Measurements from ENCODE around the gene GPR32. TPM values are rescaled to one million over a fixed set of nuclear protein-coding genes. Genes with fewer than 3 reads are reported as not detected.

The GPR32 gene
- polyA plus RNA-seq, 3 donors = not detected

GRCh38 chr19:50790922-50791467 is 20.7 kb downstream of the GPR32 start:
- WGBS (ENCODE audit: insufficient coverage) = 95% methylated on average over 6 of the region's 6 CpGs
- H3K36me3 ChIP-seq (replicated peaks in 1 of 2; ENCODE audit: control insufficient read depth in 1 of 2, insufficient read depth in 2 of 2, low read length in 2 of 2) = no peaks in the 10 kb centered on the region
- no peak for TF ChIP-seq CTCF (IDR thresholded peaks at IDR 0.05)
- H3K9ac ChIP-seq (ENCODE audit: insufficient read depth, low read length, poor library complexity, severe bottlenecking) = no peak overlapping the region
- no peaks in the 10 kb centered on the region for H3K27me3 ChIP-seq (ENCODE audit: control insufficient read depth in 2 of 2, insufficient read depth in 2 of 2, low read length in 2 of 2)
- H2AFZ ChIP-seq (ENCODE audit: insufficient read depth, low read depth, low read length, poor library complexity, severe bottlenecking) = no peak overlapping the region
- no peak overlapping the region for H3K4me3 ChIP-seq (replicated peaks in 1 of 3; ENCODE audit: low read depth in 2 of 3, low read length in 3 of 3)
- no peaks in the 10 kb centered on the region for H3K4me1 ChIP-seq (ENCODE audit: control insufficient read depth in 1 of 2, insufficient read depth in 2 of 2, low read length in 2 of 2)
- intact Hi-C loops (cut with micrococcal nuclease) = no loop called here
- Mint-ChIP-seq H3K27ac (peak overlapping the region in 1 of 7 donors; percentile 42), H3K4me3 (no peak overlapping the region), H3K9me3 (no peaks in the 10 kb centered on the region), H3K27me3 (ENCODE audit: low read depth in 3 of 3) (peaks cover 1 to 8% (median 4%) of the 10 kb centered on the region in 3 donors), H3K4me1 (peaks cover 2% of the 10 kb centered on the region), H3K36me3 (peaks cover 2 to 5% of the 10 kb centered on the region in 2 donors)
- H3K79me2 ChIP-seq (ENCODE audit: insufficient read depth, low read length) = no peaks in the 10 kb centered on the region
- DNase-seq = no peak
- no peak overlapping the region for H3K27ac ChIP-seq (ENCODE audit: low read depth in 1 of 2, low read length in 2 of 2)
- no peaks in the 10 kb centered on the region for H4K20me1 ChIP-seq (ENCODE audit: insufficient read depth, low read length)
- no peak overlapping the region for H3K4me2 ChIP-seq (replicated peaks; ENCODE audit: extremely low read depth, low read length, poor library complexity, severe bottlenecking)
- H3K9me3 ChIP-seq (replicated peaks in 1 of 2; ENCODE audit: control insufficient read depth in 1 of 2, insufficient read depth in 1 of 2, low read length in 2 of 2) = no peaks in the 10 kb centered on the region

DNA sequence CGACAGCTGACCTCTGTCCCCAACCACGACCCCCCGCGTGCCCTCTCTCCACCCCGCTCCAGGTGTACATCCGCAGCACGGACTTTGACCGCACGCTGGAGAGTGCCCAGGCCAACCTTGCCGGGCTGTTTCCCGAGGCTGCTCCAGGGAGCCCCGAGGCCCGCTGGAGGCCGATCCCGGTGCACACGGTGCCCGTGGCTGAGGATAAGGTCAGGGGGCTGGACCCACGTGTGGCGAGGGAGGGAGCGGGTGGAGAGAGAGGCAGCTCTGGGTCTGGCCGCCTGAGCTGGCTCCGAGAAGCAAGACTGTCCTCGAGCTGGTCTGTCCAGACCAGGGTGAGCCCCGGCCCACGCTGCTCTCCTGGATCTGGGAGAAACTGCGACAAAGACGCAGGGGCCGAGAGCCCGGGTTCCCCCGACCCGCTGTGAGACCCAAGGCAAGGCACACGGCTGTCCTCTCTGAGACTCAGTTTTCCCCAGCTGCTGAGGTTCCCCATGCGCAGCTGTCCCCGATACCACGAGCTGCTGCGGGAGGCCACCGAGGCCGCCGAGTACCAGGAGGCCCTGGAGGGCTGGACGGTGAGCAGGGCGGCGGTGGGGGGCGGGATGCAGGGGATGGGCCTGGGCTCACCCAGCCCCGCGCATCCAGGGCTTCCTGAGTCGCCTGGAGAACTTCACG is 21.5 kb downstream of the GPR32 start:
- H3K27ac Mint-ChIP-seq = no peak overlapping the region

More for the DNA sequence above, 21.5 kb downstream of the GPR32 start:
- Histone ChIP-seq H3K9ac (ENCODE audit: insufficient read depth, low read length, poor library complexity, severe bottlenecking) (no peak overlapping the region), H3K27me3 (ENCODE audit: control insufficient read depth in 2 of 2, insufficient read depth in 2 of 2, low read length in 2 of 2) (no peaks in the 10 kb centered on the region), H3K79me2 (ENCODE audit: insufficient read depth, low read length) (no peaks in the 10 kb centered on the region), H2AFZ (ENCODE audit: insufficient read depth, low read depth, low read length, poor library complexity, severe bottlenecking) (no peak overlapping the region), H3K4me1 (ENCODE audit: control insufficient read depth in 1 of 2, insufficient read depth in 2 of 2, low read length in 2 of 2) (no peaks in the 10 kb centered on the region), H3K4me3 (replicated peaks in 1 of 3; ENCODE audit: low read depth in 2 of 3, low read length in 3 of 3) (no peak overlapping the region), H4K20me1 (ENCODE audit: insufficient read depth, low read length) (no peaks in the 10 kb centered on the region), H3K9me3 (replicated peaks in 1 of 2; ENCODE audit: control insufficient read depth in 1 of 2, insufficient read depth in 1 of 2, low read length in 2 of 2) (no peaks in the 10 kb centered on the region), H3K36me3 (replicated peaks in 1 of 2; ENCODE audit: control insufficient read depth in 1 of 2, insufficient read depth in 2 of 2, low read length in 2 of 2) (no peaks in the 10 kb centered on the region), H3K4me2 (replicated peaks; ENCODE audit: extremely low read depth, low read length, poor library complexity, severe bottlenecking) (no peak overlapping the region), H3K27ac (ENCODE audit: low read depth in 1 of 2, low read length in 2 of 2) (no peak overlapping the region)
- peaks cover 2% of the 10 kb centered on the region for H3K4me1 Mint-ChIP-seq
- H3K9me3 Mint-ChIP-seq = no peaks in the 10 kb centered on the region
- peaks cover 0 to 5% (median 3%) of the 10 kb centered on the region in 3 donors for H3K27me3 Mint-ChIP-seq (ENCODE audit: low read depth in 3 of 3)
- 90% methylated on average over 46 of the region's 47 CpGs for WGBS (ENCODE audit: insufficient coverage)
- no peak overlapping the region for H3K4me3 Mint-ChIP-seq
- H3K36me3 Mint-ChIP-seq = peaks cover 2 to 8% of the 10 kb centered on the region in 2 donors
- no peak for DNase-seq
- no peak for TF ChIP-seq CTCF (IDR thresholded peaks at IDR 0.05)
- intact Hi-C loops (cut with micrococcal nuclease) = no loop called here

Data from CD14-positive monocyte (primary cell).